Measurements from ENCODE around the gene MUC22. TPM values are rescaled to one million over a fixed set of nuclear protein-coding genes. Genes with fewer than 3 reads are reported as not detected.
"Not testable (repeated sequence)": the region's sequence is repeated elsewhere in the genome, so short reads cannot be mapped to it uniquely, and the experiment has no call there.

MUC22 gene
- total RNA-seq (2014; rRNA removed; shearing (Covaris generic)), result not detected in 2 replicates

DNA sequence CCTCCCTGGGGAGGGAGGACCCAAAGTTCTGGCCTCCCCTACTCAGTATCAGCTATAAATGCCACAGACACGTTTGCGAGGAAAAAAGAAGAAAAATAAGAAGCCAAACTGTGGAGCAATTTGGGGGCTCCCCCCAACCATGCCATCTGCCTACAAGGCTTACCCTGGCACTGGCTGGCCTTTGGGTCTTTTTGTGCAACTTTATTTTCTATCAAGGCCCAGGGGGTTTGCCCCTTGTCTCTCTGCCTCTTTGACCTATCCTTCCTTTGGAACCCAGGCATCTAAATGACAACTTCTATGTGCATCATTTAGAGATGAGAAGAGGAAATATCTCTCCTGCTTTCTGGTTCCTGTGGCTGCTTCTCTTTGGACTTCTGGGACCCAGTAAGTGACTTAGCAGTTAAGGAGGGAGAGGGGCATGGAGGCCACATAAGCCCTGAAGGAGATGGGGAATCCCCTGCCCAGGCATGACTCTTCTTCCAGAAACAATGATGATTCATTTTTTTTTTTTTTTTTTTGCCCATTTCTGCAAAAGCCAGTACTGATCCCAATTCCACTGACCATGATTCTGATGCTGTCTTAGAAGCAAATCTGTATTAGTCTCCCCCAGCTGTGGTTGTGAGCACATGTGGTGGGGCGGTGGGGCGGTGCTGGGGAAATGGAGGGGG, at the start of gene MUC22:
Gene MUC22 (plus strand): TSS at position 82 of the 668 bp plus-strand sequence. CDS start 233 bp downstream, at position 315.
- peak; percentile 82 for DNase-seq (ENCODE audit: low read depth)

DNA sequence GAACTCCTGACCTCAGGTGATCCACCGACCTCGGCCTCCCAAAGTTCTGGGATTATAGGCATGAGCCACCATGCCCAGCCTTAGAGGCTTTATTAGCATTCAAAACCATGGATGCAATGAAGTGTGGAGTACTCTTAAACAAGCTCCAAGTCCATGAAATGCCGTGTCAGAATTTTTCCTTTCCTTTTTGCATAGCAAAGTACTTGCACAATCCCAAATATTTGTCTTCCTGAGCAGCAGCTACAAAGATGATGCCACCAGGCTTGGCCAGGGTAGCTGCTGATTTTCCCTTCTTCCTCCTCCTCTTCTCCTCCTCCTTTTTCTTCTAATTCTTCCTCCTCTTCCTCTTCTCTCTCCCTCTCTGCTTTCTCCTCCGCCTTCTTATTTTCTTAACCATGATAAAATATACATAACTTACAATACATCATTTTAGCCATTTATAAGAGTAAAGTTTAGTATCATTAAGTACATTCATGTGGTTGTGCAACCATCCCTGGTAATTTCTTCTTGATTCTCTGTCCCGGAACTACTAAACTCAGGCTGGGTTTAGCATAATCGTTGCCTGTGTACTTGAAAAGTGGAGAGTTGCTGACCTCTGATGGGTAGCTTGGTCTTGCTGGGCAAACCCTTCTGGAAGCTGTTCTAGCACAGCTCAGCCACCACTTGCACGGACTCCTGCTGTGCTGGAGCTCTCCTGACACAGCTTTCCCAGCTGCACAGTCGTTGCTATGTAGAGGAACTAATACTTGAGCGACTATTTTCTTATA, 49.2 kb upstream of the MUC22 start:
- DNase-seq (ENCODE audit: low read depth), result no peak

DNA sequence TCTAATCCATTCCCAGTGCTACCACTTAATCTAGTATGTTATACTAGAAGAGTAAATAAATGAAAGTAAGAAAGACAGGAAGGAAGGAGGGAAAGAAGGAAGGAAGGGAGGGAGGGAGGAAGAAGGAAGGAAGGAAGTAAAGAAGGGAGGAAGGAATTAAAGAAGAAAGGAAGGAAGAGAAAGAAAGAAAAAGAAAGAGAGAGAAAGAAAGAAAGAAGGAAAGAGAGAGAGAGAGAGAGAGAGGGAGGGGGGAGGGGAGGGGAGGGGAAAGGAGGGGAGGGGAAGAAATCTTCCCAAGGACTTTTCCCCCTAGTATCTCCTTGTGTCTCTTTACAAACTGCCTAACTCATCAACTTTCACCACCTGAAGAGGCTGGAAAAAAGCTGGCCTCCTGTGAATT, 47.6 kb upstream of the MUC22 start:
- DNase-seq (ENCODE audit: low read depth), result no peak

DNA sequence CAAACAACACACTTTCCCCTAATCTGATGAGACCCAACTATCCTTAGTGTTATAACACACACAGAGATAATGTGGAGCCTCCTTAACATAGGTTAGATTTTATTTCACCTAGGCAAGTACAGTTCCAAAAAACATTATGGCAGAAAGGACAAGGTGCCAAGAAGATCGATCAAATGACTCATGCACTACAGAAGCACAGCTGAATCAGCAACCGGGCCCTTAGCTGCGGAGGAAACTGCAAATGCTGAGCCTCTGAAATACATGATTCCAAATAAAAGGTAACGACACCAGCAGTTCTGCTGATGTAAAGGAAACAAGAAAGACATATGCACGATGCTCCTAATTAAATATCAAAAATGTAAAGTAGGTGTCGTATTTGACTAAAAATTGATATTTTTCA, 46.6 kb upstream of the MUC22 start:
- DNase-seq (ENCODE audit: low read depth), result peak; percentile 48

DNA sequence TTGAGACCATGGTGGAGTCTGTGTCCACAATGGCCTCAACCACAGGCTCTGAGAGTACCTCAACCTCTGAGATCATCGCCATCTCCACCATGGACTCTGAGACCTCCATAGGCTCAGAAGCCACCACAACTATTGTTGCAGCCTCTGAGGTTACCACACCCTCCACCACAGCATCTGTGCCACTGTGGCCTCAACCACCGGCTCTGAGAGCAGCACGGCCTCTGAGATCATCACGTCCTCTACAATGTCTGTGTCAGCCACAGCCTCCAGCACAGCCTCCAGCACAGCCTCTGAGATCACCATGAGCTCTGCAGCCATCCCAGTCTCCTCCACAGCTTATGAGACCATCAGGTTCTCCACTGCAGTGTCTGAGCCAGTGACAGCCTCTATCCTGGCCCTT, 46.2 kb upstream of the MUC22 start:
- DNase-seq (ENCODE audit: low read depth), result peak; percentile 50

DNA sequence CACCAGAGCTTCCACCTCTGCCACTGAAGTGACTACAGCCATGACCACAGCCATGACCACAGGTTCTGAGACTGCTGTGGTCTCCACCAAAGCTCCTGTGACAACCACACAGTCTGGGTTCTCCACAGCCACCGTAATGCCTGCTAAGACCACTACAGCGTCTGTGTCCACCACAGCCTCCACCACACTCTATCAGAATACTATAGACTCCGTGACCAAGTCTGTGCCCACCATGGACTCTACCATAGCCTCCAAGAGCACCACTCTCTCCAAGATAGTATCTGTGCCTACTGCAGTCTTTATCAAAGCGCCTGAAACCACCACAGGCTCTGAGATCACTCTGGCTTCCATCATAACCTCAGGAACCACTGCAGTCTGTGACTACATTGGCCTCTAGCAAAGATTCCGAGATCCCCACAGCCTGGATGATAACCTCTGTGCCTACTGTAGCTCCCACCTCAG, 45.1 kb upstream of the MUC22 start:
- no peak for DNase-seq (ENCODE audit: low read depth)

DNA sequence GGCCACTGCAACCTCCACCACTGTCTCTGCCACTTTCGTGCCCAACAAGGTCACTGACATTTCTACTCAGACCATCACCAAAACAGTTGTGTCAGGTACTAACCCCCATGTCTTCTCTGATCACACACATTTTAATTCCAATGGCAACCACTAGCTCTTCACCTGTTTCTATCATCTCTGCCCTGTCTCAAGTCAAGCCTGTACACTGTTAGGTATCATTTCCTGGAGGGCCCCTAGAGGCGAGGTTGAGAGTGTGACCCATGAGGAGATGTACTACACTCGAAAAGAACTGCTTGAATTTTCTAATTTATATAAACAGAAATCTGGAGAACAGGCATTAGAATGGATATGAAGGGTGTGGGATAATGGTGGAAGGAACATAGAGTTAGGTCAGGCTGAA, 44.1 kb upstream of the MUC22 start:
- DNase-seq (ENCODE audit: low read depth), result no peak

DNA sequence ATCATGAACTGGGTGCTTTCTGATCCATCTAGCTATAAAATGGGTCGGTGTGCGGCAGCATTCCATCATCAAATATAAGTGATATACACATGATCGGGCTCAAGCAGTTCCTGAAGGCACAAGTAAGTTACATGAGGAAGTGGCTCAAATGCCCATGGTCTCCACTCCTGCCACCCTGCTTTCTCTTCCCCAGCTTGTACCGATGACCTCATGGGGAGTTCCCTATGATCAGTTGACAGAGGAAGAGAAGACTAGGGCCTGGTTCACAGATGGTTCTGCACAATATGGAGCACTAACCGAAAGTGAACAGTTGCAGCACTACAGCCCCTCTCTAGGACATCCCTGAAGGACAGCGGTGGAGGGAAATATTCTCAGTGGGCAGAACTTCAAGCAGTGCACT, 41.1 kb upstream of the MUC22 start:
- DNase-seq (ENCODE audit: low read depth), result not testable (repeated sequence)

DNA sequence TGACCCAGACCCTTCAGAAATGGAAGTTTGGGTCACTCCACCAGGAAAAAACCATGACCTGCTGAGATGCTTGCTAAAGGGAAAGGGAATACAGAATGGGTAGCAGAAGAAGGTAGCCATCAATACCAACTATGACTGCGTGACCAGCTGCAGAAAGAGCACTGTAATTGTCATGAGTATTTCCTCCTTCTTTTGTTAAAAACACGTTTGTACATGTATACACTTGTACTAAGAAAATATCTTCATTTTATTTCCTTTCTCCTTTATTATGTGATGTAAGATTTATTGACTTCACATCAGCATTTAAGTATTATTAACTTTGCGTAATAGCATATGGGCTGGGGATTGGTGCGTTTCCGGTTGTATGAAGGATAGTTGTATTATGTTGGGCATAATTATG, 39.3 kb upstream of the MUC22 start:
- DNase-seq (ENCODE audit: low read depth), result no peak

DNA sequence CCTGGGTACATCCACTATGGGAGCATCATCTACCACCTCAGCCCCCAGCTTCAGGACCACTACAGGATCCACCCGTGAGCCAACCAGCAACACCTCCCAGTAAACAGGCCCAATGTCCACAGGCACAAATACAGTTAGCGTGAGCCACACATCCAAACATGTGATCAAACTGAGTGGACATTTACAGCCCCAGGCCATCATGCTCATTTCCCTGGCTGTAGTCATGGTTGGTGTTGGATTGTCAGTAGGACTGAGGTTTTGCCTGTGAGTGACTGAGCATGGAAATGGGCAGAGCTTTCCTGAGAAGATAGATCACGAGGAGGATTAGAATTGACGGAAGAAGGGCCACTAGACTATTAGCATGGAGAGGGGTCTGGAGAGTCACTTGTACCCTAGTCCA, 37.5 kb upstream of the MUC22 start:
- DNase-seq (ENCODE audit: low read depth), result peak; percentile 54

DNA sequence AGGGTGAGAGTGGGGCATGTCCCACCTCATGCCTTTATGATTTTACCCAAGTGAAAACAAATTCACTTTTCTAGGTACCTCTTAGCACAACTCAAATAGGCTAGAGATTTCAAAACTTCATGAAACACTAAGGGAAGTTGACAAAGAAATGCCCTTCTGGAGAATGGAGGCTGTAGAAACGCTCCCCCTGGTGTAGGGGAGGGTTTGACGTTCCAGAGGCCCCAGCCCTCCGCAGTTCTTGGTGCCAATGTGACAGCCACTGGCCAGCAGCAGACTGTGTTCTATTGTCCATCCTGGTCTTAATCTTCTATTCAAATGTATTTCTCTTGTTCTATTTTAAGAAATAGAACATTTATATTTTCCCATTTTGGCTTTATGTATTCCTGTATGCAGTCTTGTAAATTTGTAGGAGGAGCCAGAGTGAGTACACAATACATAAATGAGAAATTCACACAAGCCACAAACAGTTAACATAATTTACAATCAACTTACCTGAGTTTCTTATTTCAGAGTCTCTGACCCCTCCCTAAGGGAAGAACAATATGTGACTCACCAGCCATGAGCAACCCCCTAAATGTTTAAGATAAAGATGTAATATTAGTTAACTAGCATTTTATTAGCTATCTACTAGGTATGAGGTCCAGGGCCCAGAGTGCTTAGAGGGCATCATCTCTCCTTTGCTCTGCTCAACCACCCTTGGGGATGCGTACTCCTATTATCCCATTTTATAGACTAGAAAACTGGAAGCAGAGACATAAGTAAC, 35.6 kb upstream of the MUC22 start:
- DNase-seq (ENCODE audit: low read depth), result no peak

DNA sequence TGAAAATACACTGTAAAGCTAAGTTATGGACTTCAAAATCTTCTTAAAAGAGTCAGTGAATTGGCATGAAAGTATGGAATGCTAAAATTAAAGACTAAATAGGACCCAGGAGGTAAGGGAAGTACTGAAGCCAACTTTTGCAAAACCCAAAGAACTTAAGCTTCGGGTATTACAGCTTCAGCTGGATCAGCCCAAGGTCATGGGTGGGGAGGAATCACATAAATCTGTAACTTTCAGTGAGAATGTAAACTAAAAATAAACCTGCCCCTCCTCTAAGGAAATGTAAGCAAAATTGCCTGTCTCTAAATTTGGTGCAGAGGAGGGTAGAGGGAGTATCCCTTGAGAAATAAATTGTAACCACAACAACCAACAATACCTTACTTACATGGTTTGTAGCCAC, 31.1 kb upstream of the MUC22 start:
- DNase-seq (ENCODE audit: low read depth), result no peak

DNA sequence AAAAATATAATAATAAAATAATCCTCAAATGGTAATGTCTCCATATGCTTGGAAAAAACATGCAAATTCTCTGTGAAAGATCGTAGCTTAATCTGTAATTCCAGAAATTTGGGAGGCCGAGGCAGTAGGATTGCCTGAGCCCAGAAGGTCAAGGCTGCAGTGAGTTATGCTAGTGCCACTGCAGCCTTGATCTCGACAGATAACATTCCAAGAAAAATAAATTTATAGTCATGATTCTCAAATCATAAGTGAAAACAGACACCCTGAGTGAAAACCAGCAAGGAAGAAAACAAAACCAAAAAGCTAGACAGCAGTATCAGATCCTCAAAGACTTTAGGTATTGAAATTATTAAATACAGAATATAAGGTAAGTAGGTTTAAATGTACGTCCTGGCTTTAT, 30.6 kb upstream of the MUC22 start:
- DNase-seq (ENCODE audit: low read depth), result no peak

DNA sequence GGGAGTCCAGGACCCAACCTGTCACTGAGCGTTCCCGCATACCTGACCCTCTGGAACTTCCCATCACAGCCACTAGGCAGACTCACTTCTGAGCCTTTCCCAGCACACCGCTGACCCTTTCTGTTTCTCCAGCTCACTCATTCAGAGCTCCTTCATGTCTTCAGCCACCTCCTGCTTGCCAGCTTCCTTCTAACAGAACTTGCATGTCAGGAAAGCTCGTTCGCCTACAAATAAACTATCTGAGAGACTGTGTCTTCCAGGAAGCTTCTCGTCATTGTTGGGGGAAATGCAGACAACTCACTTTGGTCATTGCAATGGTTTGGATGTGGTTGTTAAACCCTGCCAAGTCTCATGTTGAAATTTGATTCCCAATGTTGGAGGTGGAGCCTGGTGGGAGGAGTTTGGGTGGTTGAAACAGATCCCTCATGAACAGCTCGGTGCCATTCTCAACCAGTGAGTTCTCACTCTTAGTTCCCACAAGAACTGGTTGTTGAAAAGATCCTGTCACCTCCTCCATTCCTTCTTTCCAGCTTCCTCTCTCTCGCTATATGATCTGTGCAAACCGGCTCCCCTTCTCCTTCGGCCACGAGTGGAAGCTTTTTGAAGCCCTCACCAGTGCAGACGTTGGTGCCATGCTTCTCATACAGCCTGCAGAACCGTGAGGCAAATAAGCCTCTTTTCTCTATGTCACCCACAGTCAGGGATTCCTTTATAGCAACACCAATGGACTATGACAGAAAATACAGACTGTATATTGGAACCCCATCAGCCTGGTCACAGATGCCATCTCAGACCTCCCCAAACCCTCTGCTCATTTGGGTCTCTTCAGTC, 28.1 kb upstream of the MUC22 start:
- DNase-seq (ENCODE audit: low read depth), result peak; percentile 90

DNA sequence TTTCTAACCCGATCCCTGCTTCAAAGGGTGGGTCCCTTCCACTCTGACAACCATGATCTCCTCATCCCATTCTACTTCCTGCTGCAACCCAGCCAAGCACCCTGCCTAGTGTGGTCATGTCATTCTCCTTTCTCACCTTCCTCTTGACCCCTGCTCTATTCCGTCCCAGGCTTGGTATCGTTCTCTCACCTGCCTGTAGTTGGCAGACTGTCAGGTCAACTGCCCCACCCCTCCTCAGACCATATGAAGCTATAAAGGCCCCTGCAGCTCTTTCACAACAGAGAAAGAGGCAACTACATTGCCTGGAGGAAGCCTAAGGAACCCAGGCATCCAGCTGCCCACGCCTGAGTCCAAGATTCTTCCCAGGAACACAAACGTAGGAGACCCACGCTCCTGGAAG, 26.8 kb upstream of the MUC22 start, which contains the start of gene MUC21:
Gene MUC21 (plus strand): TSS at position 280 of the 400 bp plus-strand sequence. CDS start 241 bp downstream, outside the sequence.
- no peak for DNase-seq (ENCODE audit: low read depth)

DNA sequence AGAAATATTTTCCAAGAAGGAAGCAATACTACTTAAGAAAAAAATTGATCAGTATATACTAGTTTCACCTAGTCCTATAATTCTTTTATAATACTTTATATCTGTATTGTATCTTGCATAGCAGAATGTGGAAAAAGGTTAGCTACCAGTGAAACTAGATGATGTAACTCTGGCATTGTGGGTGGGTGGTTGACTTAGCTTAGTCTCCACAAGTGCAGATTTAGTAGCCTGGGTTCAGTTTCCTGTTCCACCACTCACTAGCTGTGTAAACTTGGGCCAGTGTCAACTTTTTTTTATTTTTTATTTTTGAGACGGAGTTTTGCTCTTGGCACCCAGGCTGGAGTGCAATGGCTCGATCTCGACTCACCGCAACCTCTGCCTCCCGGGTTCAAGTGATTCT, 24.8 kb upstream of the MUC22 start:
- DNase-seq (ENCODE audit: low read depth), result no peak

DNA sequence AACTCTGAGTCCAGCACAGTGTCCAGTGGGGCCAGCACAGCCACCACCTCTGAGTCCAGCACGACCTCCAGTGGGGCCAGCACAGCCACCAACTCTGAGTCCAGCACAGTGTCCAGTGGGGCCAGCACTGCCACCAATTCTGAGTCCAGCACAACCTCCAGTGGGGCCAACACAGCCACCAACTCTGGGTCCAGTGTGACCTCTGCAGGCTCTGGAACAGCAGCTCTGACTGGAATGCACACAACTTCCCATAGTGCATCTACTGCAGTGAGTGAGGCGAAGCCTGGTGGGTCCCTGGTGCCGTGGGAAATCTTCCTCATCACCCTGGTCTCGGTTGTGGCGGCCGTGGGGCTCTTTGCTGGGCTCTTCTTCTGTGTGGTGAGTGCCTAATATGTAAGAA, 23.0 kb upstream of the MUC22 start:
- DNase-seq (ENCODE audit: low read depth), result no peak

DNA sequence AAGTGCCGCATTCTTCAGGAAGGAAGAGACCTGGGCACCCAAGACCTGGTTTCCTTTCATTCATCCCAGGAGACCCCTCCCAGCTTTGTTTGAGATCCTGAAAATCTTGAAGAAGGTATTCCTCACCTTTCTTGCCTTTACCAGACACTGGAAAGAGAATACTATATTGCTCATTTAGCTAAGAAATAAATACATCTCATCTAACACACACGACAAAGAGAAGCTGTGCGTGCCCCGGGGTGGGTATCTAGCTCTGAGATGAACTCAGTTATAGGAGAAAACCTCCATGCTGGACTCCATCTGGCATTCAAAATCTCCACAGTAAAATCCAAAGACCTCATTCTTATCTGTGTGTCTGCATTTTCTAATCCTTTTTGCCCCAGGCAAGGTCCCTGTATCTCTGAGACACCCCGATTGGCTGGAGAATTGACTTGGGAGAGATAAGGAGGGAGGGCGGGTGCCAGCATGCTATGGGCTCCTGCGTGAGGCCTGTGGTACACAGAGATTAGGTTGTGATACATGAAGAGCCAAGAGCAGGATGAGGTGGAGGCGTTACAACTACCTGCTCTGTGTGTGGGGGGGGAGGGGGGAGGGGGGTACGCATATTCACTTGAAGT, 22.0 kb upstream of the MUC22 start:
- DNase-seq (ENCODE audit: low read depth), result peak; percentile 45

DNA sequence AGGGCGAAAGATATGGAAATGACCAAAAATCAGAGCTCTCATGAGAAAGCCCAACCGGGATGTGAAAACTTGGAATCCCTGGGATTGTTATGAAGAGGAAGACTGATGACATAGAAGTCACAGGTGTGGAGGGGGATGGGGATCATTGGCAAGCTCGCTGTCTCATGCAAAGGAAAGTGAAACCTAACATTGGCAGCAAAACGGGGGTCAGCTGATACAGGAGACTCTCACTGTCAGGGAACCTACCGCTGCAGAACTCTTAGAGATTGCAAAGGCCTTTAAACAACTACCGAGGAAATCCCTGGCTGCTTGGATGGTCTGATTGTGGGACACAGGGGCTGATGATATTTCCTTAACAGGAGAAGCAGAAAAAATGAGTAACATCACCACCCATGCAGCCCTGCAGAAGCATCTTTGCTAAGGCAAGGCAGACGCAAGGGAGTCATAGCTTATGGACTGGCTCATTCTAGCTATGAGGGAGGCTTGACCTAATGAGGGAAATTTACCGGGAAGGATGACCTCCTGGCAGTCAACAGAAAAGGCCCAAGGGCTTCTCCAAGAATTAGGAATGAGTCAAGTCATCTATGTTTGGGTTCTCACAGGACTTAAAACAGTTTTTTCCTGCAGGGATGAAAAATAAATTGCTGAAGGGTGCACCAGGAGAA, 19.7 kb upstream of the MUC22 start:
- peak; percentile 72 for DNase-seq (ENCODE audit: low read depth)

DNA sequence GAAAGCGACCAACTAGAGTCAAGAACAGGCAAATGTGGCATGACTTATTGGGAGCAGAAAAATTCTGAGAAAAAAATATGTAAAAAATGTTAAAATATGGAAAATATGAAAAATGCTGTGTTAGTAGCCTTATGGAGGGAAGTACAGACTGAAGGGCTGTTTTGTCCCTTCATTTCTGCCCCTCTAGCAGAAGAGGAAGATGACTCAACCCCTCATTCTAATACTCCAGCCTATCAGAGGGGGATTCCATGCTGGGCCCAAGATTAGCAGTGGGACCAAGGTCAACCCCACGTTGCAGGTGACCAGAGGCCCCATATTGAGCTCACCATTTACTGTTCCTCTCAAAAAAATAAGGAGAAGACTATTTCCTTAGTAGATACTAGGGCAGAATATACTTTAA, 18.4 kb upstream of the MUC22 start:
- no peak for DNase-seq (ENCODE audit: low read depth)

DNA sequence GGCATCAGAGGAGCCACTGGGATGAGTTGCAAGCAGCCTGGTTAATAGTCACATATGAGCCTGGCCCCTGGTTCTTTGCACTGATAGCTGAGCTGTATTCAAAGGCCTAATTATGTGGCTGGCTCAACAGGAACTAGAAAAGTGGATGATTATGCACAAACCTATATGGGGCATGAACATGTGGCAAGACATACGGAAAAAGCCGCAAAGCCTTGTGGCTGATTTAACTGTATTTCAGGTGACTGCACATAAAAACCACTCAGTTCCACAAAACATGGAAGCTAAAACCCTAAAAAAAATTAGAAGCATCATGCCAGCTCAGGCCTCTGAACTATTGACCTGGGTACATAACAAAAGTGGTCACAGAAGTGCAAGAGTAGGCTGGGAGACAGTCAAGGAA, 13.0 kb upstream of the MUC22 start:
- no peak for DNase-seq (ENCODE audit: low read depth)
